ENCODE measurements around the gene PRKN. TPM values are rescaled to one million over a fixed set of nuclear protein-coding genes. Genes with fewer than 3 reads are reported as not detected.

PRKN gene
- total RNA-seq, 4 donors from 2014 or later, result 4.5 to 12.3 (median 9.0) TPM

GRCh38 chr6:161745128-161745527 is 982.4 kb downstream of the PRKN start:
- no peak overlapping the region for H3K27ac ChIP-seq
- no peak overlapping the region for H3K4me3 ChIP-seq
- no peak for TF ChIP-seq EP300 (IDR thresholded peaks at IDR 0.05; ENCODE audit: low read depth)
- no peak for TF ChIP-seq POLR2A (IDR thresholded peaks at IDR 0.05)
- TF ChIP-seq CTCF (IDR thresholded peaks at IDR 0.05), result no peak
- no peak for TF ChIP-seq POLR2AphosphoS5 (IDR thresholded peaks at IDR 0.05)
- intact Hi-C loops (cut with DNase I; ENCODE audit: low total_unique reads), result no loop called here
- no peaks in the 10 kb centered on the region for H3K36me3 ChIP-seq
- in situ Hi-C loops (cut with MboI; ENCODE audit: low pct_ligation_motif_present in 1 of 4, low pct_unique_long_range_greater_than_20kb in 1 of 4, low sequenced_read_pairs in 3 of 4), result no loop called here
- H3K27me3 ChIP-seq, result no peaks in the 10 kb centered on the region
- H3K4me1 ChIP-seq, result no peaks in the 10 kb centered on the region
- WGBS, 2 donors (ENCODE audit: low coverage in 1 of 2), result 57 to 80% methylated on average over 1 to 2 of the region's 2 CpGs
- DNase-seq, result no peak
- H3K9me3 ChIP-seq, result no peaks in the 10 kb centered on the region

- intact Hi-C loops (cut with DNase I; ENCODE audit: low total_unique reads), result no loop called here
- TF ChIP-seq EP300 (IDR thresholded peaks at IDR 0.05; ENCODE audit: low read depth) (no peak), POLR2AphosphoS5 (IDR thresholded peaks at IDR 0.05) (no peak), CTCF (IDR thresholded peaks at IDR 0.05) (no peak), POLR2A (IDR thresholded peaks at IDR 0.05) (no peak)
- in situ Hi-C loops (cut with MboI; ENCODE audit: low pct_ligation_motif_present in 1 of 4, low pct_unique_long_range_greater_than_20kb in 1 of 4, low sequenced_read_pairs in 3 of 4), result no loop called here
- 82 to 90% methylated on average over 5 to 14 of the region's 14 CpGs for WGBS, 2 donors (ENCODE audit: low coverage in 1 of 2)
- Histone ChIP-seq H3K4me3 (no peak overlapping the region), H3K27ac (no peak overlapping the region), H3K4me1 (no peaks in the 10 kb centered on the region), H3K36me3 (no peaks in the 10 kb centered on the region), H3K27me3 (no peaks in the 10 kb centered on the region), H3K9me3 (no peaks in the 10 kb centered on the region)
- DNase-seq, result no peak
These were observed 983.1 kb downstream of the PRKN start for GRCh38 chr6:161744211-161745067.

- in situ Hi-C loops (cut with MboI; ENCODE audit: low pct_ligation_motif_present in 1 of 4, low pct_unique_long_range_greater_than_20kb in 1 of 4, low sequenced_read_pairs in 3 of 4), result no loop called here
- no peaks in the 10 kb centered on the region for H3K27me3 ChIP-seq
- intact Hi-C loops (cut with DNase I; ENCODE audit: low total_unique reads), result no loop called here
- H3K36me3 ChIP-seq, result no peaks in the 10 kb centered on the region
- H3K4me1 ChIP-seq, result no peaks in the 10 kb centered on the region
- no peak for TF ChIP-seq POLR2AphosphoS5 (IDR thresholded peaks at IDR 0.05)
- no peak for TF ChIP-seq EP300 (IDR thresholded peaks at IDR 0.05; ENCODE audit: low read depth)
- no peak for TF ChIP-seq CTCF (IDR thresholded peaks at IDR 0.05)
- no peak for TF ChIP-seq POLR2A (IDR thresholded peaks at IDR 0.05)
- H3K9me3 ChIP-seq, result no peaks in the 10 kb centered on the region
- WGBS, 2 donors (ENCODE audit: low coverage in 1 of 2), result 74 to 85% methylated on average over 6 to 15 of the region's 15 CpGs
- no peak for DNase-seq
- H3K4me3 ChIP-seq, result no peak overlapping the region
- no peak overlapping the region for H3K27ac ChIP-seq
These were observed 983.9 kb downstream of the PRKN start for GRCh38 chr6:161743509-161744178.

GRCh38 chr6:161740486-161740885 is 987.1 kb downstream of the PRKN start:
- DNase-seq, result no peak
- H3K27ac ChIP-seq, result no peak overlapping the region
- WGBS, 2 donors (ENCODE audit: low coverage in 1 of 2), result 34 to 40% methylated on average over 1 to 7 of the region's 7 CpGs

More at GRCh38 chr6:161740486-161740885, 987.1 kb downstream of the PRKN start:
- TF ChIP-seq EP300 (IDR thresholded peaks at IDR 0.05; ENCODE audit: low read depth), result no peak
- no peak for TF ChIP-seq POLR2AphosphoS5 (IDR thresholded peaks at IDR 0.05)
- TF ChIP-seq CTCF (IDR thresholded peaks at IDR 0.05), result no peak
- TF ChIP-seq POLR2A (IDR thresholded peaks at IDR 0.05), result no peak
- Histone ChIP-seq H3K9me3 (no peaks in the 10 kb centered on the region), H3K4me3 (no peak overlapping the region), H3K4me1 (no peaks in the 10 kb centered on the region), H3K36me3 (no peaks in the 10 kb centered on the region), H3K27me3 (no peaks in the 10 kb centered on the region)
- intact Hi-C loops (cut with DNase I; ENCODE audit: low total_unique reads), result no loop called here
- in situ Hi-C loops (cut with MboI; ENCODE audit: low pct_ligation_motif_present in 1 of 4, low pct_unique_long_range_greater_than_20kb in 1 of 4, low sequenced_read_pairs in 3 of 4), result no loop called here
